ENCODE results near the gene NRG3. TPM values are rescaled to one million over a fixed set of nuclear protein-coding genes. Genes with fewer than 3 reads are reported as not detected.

NRG3 gene
- total RNA-seq, 1 experiment from 2014 or later: not detected

DNA sequence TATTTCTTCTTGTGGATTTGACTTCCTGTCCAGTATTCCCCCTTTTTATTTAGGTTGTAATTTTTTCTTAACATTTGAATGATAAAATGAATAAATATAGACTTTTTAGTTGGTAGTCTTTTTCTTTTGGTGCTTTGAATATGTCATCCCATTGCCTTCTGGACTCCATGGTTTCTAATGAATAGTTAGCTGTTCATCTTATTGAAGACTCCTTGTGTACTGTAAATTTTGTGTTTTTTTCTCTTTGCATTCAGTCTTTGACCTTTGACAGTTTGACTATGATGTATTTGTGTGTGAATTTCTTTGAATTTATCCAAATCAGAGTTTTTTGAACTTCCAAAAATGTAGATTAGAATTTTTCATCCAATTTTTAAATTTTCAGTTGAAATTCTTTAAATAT is 554.3 kb downstream of the NRG3 start:
- no peak overlapping the region for H3K4me2 ChIP-seq (ENCODE audit: low read length)
- no peak overlapping the region for H3K4me3 ChIP-seq (replicated peaks in 1 of 2; ENCODE audit: low read depth in 1 of 2, low read length in 2 of 2)
- TF ChIP-seq YY1 (IDR thresholded peaks at IDR 0.05; ENCODE audit: extremely low read depth, insufficient replicate concordance, low read depth, low read length) (no peak), ZFX (IDR thresholded peaks at IDR 0.05) (no peak), POLR2AphosphoS5 (IDR thresholded peaks at IDR 0.05; ENCODE audit: low read depth, low read length) (no peak), EGR1 (IDR thresholded peaks at IDR 0.05; ENCODE audit: low read depth) (no peak), CEBPB (IDR thresholded peaks at IDR 0.05; ENCODE audit: low read depth) (no peak)
- TF ChIP-seq, protein P1, sequence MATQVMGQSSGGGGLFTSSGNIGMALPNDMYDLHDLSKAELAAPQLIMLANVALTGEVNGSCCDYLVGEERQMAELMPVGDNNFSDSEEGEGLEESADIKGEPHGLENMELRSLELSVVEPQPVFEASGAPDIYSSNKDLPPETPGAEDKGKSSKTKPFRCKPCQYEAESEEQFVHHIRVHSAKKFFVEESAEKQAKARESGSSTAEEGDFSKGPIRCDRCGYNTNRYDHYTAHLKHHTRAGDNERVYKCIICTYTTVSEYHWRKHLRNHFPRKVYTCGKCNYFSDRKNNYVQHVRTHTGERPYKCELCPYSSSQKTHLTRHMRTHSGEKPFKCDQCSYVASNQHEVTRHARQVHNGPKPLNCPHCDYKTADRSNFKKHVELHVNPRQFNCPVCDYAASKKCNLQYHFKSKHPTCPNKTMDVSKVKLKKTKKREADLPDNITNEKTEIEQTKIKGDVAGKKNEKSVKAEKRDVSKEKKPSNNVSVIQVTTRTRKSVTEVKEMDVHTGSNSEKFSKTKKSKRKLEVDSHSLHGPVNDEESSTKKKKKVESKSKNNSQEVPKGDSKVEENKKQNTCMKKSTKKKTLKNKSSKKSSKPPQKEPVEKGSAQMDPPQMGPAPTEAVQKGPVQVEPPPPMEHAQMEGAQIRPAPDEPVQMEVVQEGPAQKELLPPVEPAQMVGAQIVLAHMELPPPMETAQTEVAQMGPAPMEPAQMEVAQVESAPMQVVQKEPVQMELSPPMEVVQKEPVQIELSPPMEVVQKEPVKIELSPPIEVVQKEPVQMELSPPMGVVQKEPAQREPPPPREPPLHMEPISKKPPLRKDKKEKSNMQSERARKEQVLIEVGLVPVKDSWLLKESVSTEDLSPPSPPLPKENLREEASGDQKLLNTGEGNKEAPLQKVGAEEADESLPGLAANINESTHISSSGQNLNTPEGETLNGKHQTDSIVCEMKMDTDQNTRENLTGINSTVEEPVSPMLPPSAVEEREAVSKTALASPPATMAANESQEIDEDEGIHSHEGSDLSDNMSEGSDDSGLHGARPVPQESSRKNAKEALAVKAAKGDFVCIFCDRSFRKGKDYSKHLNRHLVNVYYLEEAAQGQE (IDR thresholded peaks at IDR 0.05; ENCODE audit: low read depth): no peak
- DNase-seq (ENCODE audit: low read depth, low spot score) (no peak), ATAC-seq (no peak)
- H3K79me2 ChIP-seq (ENCODE audit: insufficient read depth, low read length): no peaks in the 10 kb centered on the region
- POLR2A ChIA-PET: no interaction called here
- intact Hi-C loops (cut with micrococcal nuclease): no loop called here
- H3K9ac ChIP-seq (ENCODE audit: low read length): no peak overlapping the region
- H3K9me2 ChIP-seq (ENCODE audit: insufficient read depth): no peaks in the 10 kb centered on the region
- no peak overlapping the region for H2AFZ ChIP-seq (ENCODE audit: low read depth, low read length, poor library complexity, severe bottlenecking)
- RAD21 ChIA-PET (ENCODE audit: low non-redundant PET in 1 of 2, low total read pairs in 2 of 2, uncharacterized antibody in 2 of 2, unreplicated experiment in 2 of 2): no interaction called here
- H3K4me1 ChIP-seq (ENCODE audit: control insufficient read depth in 1 of 2, insufficient read depth in 2 of 2, low read length in 2 of 2): no peaks in the 10 kb centered on the region
- H4K20me1 ChIP-seq (ENCODE audit: insufficient read depth): no peaks in the 10 kb centered on the region
- peaks cover 0 to 9% of the 10 kb centered on the region in 2 experiments; a peak in 2 of 4 replicates for H3K9me3 ChIP-seq (ENCODE audit: control insufficient read depth in 1 of 2, insufficient read depth in 1 of 2, low read depth in 1 of 2, low read length in 2 of 2)
- CTCF ChIA-PET: no interaction called here
- no peak overlapping the region for H3K27ac ChIP-seq (ENCODE audit: low read depth, low read length)
- no peaks in the 10 kb centered on the region for H3K36me3 ChIP-seq (ENCODE audit: control insufficient read depth in 1 of 2, insufficient read depth in 2 of 2, low read length in 2 of 2)
- no TSS peak for BruUV-seq (replicated peaks)
- no peaks in the 10 kb centered on the region for H3K27me3 ChIP-seq (ENCODE audit: insufficient read depth, low read length)

DNA sequence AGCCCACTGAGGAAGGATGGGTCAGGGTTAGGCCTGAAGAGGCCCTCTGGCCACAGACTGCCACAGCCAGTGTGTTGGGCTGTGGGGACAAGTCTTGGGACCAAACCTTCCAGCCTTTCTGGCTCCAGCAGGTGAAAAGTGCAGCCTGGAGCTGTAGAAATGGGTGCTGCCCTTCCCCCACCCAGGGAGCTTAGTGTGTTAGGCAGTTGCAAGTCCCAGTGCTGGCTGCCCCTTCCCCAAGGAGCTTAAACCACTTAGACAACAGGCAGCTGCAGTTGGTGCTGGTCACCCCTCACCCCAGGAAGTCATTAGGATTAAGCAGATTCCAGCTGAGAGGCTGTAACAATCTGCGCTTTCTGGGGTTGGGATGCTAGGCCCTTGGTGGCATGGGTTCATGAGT is 563.3 kb downstream of the NRG3 start:
- Histone ChIP-seq H3K9me3 (ENCODE audit: control insufficient read depth in 1 of 2, insufficient read depth in 1 of 2, low read depth in 1 of 2, low read length in 2 of 2) (peaks cover 4 to 6% of the 10 kb centered on the region in 2 experiments; a peak in 2 of 4 replicates), H3K4me3 (replicated peaks in 1 of 2; ENCODE audit: low read depth in 1 of 2, low read length in 2 of 2) (no peak overlapping the region), H3K9me2 (ENCODE audit: insufficient read depth) (no peaks in the 10 kb centered on the region), H3K27me3 (ENCODE audit: insufficient read depth, low read length) (no peaks in the 10 kb centered on the region), H2AFZ (ENCODE audit: low read depth, low read length, poor library complexity, severe bottlenecking) (no peak overlapping the region), H3K4me1 (ENCODE audit: control insufficient read depth in 1 of 2, insufficient read depth in 2 of 2, low read length in 2 of 2) (no peaks in the 10 kb centered on the region), H4K20me1 (ENCODE audit: insufficient read depth) (no peaks in the 10 kb centered on the region), H3K9ac (ENCODE audit: low read length) (no peak overlapping the region), H3K27ac (ENCODE audit: low read depth, low read length) (no peak overlapping the region), H3K4me2 (ENCODE audit: low read length) (no peak overlapping the region), H3K36me3 (ENCODE audit: control insufficient read depth in 1 of 2, insufficient read depth in 2 of 2, low read length in 2 of 2) (no peaks in the 10 kb centered on the region), H3K79me2 (ENCODE audit: insufficient read depth, low read length) (no peaks in the 10 kb centered on the region)
- intact Hi-C loops (cut with micrococcal nuclease): no loop called here
- ChIA-PET CTCF (no interaction called here), POLR2A (no interaction called here), RAD21 (ENCODE audit: low non-redundant PET in 1 of 2, low total read pairs in 2 of 2, uncharacterized antibody in 2 of 2, unreplicated experiment in 2 of 2) (no interaction called here)
- ATAC-seq: no peak
- BruUV-seq (replicated peaks): no TSS peak
- no peak for TF ChIP-seq CBX3 (IDR thresholded peaks at IDR 0.05; ENCODE audit: low read depth)
- no peak for DNase-seq (ENCODE audit: low read depth, low spot score)
